ENCODE measurements around the gene SETD3. TPM values are rescaled to one million over a fixed set of nuclear protein-coding genes. Genes with fewer than 3 reads are reported as not detected.

SETD3 gene
- total and polyA plus RNA-seq, 2 donors (not counting 1 experiment from before 2014, with no cell fraction given): 11.0 to 32.1 TPM

DNA sequence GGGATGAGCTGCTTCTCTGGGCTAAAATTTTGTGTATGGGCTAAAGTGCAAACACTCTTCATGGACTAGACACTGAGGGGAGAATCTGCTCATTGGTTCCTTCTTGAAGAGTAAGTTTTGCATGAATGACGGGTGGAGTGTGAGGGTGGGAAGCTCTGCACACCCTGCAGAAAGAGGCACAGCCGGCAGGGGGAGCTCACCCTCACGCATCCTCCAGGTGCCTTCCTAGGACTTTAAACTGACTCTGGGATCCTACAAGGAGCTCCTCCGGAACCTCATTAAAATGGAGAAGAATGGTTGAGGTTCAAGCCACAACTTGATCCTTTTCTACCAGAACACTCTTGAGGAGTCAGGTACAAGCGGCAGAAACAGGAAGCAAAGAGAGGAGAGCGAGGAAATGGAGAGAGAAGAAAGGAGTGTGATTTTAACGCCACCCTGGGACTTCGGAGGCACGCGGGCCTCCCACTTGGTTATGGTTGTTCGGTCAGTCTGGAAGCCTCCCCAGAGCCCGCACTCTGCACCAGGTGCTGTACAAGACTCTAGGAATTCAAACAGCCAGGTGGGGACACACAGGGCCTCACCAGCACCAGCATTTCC is 87.5 kb downstream of the SETD3 start:
- 71% methylated on average over 5 of the region's 12 CpGs for WGBS (ENCODE audit: insufficient coverage)
- Mint-ChIP-seq H3K4me1 (peaks cover 6% of the 10 kb centered on the region), H3K4me3 (no peak overlapping the region), H3K27ac (no peak overlapping the region), H3K9me3 (ENCODE audit: insufficient read depth) (no peaks in the 10 kb centered on the region), H3K27me3 (no peaks in the 10 kb centered on the region)
- ATAC-seq (ENCODE audit: low read depth): no peak
- H3K79me2 ChIP-seq (ENCODE audit: control insufficient read depth, insufficient read depth, low read length): no peaks in the 10 kb centered on the region
- TF ChIP-seq EZH2 (IDR thresholded peaks at IDR 0.05; ENCODE audit: borderline replicate concordance, insufficient read depth, low read depth, low read length, poor library complexity, severe bottlenecking): no peak
- TF ChIP-seq, protein P1, sequence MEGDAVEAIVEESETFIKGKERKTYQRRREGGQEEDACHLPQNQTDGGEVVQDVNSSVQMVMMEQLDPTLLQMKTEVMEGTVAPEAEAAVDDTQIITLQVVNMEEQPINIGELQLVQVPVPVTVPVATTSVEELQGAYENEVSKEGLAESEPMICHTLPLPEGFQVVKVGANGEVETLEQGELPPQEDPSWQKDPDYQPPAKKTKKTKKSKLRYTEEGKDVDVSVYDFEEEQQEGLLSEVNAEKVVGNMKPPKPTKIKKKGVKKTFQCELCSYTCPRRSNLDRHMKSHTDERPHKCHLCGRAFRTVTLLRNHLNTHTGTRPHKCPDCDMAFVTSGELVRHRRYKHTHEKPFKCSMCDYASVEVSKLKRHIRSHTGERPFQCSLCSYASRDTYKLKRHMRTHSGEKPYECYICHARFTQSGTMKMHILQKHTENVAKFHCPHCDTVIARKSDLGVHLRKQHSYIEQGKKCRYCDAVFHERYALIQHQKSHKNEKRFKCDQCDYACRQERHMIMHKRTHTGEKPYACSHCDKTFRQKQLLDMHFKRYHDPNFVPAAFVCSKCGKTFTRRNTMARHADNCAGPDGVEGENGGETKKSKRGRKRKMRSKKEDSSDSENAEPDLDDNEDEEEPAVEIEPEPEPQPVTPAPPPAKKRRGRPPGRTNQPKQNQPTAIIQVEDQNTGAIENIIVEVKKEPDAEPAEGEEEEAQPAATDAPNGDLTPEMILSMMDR (IDR thresholded peaks at IDR 0.05): peak; percentile 62
- H3K4me2 ChIP-seq (replicated peaks; ENCODE audit: low read depth, low read length, poor library complexity, severe bottlenecking): no peak overlapping the region
- H3K27me3 ChIP-seq (replicated peaks in 1 of 4; ENCODE audit: control extremely low read depth in 1 of 4, control insufficient read depth in 3 of 4, insufficient read depth in 4 of 4, low read length in 3 of 4): no peaks in the 10 kb centered on the region
- no peak overlapping the region for H2AFZ ChIP-seq (ENCODE audit: insufficient read depth, low read depth, low read length, poor library complexity, severe bottlenecking)
- no peak overlapping the region for H3K9ac ChIP-seq (ENCODE audit: low read length)
- ChIA-PET POLR2A (no interaction called here), CTCF (interaction anchor here (0.9 to 9.5 kb wide), 7 partner anchors 9 to 235 kb away, joined by 3 to 70 read pairs (median 5); no protein-coding TSS in a partner anchor)
- H3K4me3 ChIP-seq (ENCODE audit: control extremely low read depth in 1 of 5, extremely low read depth in 1 of 5, insufficient read depth in 1 of 5, low read depth in 2 of 5, low read length in 4 of 5): no peak overlapping the region
- intact Hi-C loops (cut with micrococcal nuclease): loop anchor here (1.0 kb wide), 1 partner anchor 22 kb away; no protein-coding TSS in a partner anchor
- peaks cover 0 to 10% of the 10 kb centered on the region in 2 experiments for H3K36me3 ChIP-seq (replicated peaks in 1 of 2; ENCODE audit: control extremely low read depth in 1 of 2, control insufficient read depth in 1 of 2, extremely low read depth in 1 of 2, insufficient read depth in 2 of 2, low read length in 1 of 2)
- H3K27ac ChIP-seq (ENCODE audit: low read length in 2 of 2): no peak overlapping the region
- H3K9me3 ChIP-seq (ENCODE audit: control extremely low read depth in 1 of 3, control insufficient read depth in 2 of 3, insufficient read depth in 1 of 3, low read length in 2 of 3): no peaks in the 10 kb centered on the region
- no peaks in the 10 kb centered on the region for H4K20me1 ChIP-seq (ENCODE audit: control insufficient read depth, insufficient read depth, low read length, poor library complexity, severe bottlenecking)
- DNase-seq: peak; percentile 19
- peaks cover 0 to 5% of the 10 kb centered on the region in 2 donors for H3K4me1 ChIP-seq (ENCODE audit: control insufficient read depth in 2 of 2, insufficient read depth in 2 of 2, low read length in 2 of 2)

DNA sequence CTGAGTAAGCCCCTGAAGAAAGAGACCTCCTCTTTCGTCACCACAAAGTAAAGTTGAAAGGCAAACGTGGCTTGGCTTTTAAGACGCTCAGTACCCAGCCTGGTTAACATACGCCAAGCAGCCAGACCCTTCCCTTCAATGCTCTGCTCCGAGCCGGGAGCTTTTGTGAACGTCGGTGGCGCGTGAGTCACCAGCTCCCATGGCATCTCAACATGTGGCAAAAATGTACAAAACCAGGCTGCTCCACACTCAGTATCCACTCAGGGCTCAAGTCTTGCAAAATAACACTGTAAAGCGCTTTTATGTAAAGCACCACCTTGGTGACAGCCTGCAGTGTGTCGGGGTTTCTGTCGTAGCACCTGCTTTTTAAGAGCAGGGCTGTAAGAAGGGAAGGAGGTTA is 89.0 kb downstream of the SETD3 start:
- ChIA-PET POLR2A (no interaction called here), CTCF (interaction anchor here (1.0 to 9.5 kb wide), 3 partner anchors 10 to 26 kb away, joined by 3 to 70 read pairs (median 4); no protein-coding TSS in a partner anchor)
- Mint-ChIP-seq H3K27ac (no peak overlapping the region), H3K4me3 (no peak overlapping the region), H3K4me1 (peaks cover 7% of the 10 kb centered on the region), H3K27me3 (peaks cover 6% of the 10 kb centered on the region), H3K9me3 (ENCODE audit: insufficient read depth) (no peaks in the 10 kb centered on the region)
- H3K27me3 ChIP-seq (replicated peaks in 1 of 4; ENCODE audit: control extremely low read depth in 1 of 4, control insufficient read depth in 3 of 4, insufficient read depth in 4 of 4, low read length in 3 of 4): peaks cover 0 to 2% (median 0%) of the 10 kb centered on the region in 4 experiments
- H3K27ac ChIP-seq (ENCODE audit: low read length in 2 of 2): no peak overlapping the region
- H3K4me1 ChIP-seq (ENCODE audit: control insufficient read depth in 2 of 2, insufficient read depth in 2 of 2, low read length in 2 of 2): peaks cover 0 to 5% of the 10 kb centered on the region in 2 donors
- H2AFZ ChIP-seq (ENCODE audit: insufficient read depth, low read depth, low read length, poor library complexity, severe bottlenecking): no peak overlapping the region
- peaks cover 0 to 5% of the 10 kb centered on the region in 2 experiments for H3K36me3 ChIP-seq (replicated peaks in 1 of 2; ENCODE audit: control extremely low read depth in 1 of 2, control insufficient read depth in 1 of 2, extremely low read depth in 1 of 2, insufficient read depth in 2 of 2, low read length in 1 of 2)
- ATAC-seq (ENCODE audit: low read depth): no peak
- no peaks in the 10 kb centered on the region for H3K9me3 ChIP-seq (ENCODE audit: control extremely low read depth in 1 of 3, control insufficient read depth in 2 of 3, insufficient read depth in 1 of 3, low read length in 2 of 3)
- intact Hi-C loops (cut with micrococcal nuclease): no loop called here
- H3K79me2 ChIP-seq (ENCODE audit: control insufficient read depth, insufficient read depth, low read length): no peaks in the 10 kb centered on the region
- H3K9ac ChIP-seq (ENCODE audit: low read length): no peak overlapping the region
- no peak for TF ChIP-seq EZH2 (IDR thresholded peaks at IDR 0.05; ENCODE audit: borderline replicate concordance, insufficient read depth, low read depth, low read length, poor library complexity, severe bottlenecking)
- TF ChIP-seq, protein P1 (IDR thresholded peaks at IDR 0.05): no peak
- H3K4me3 ChIP-seq (ENCODE audit: control extremely low read depth in 1 of 5, extremely low read depth in 1 of 5, insufficient read depth in 1 of 5, low read depth in 2 of 5, low read length in 4 of 5): no peak overlapping the region
- no peaks in the 10 kb centered on the region for H4K20me1 ChIP-seq (ENCODE audit: control insufficient read depth, insufficient read depth, low read length, poor library complexity, severe bottlenecking)
- DNase-seq: no peak
- no peak overlapping the region for H3K4me2 ChIP-seq (replicated peaks; ENCODE audit: low read depth, low read length, poor library complexity, severe bottlenecking)
- WGBS (ENCODE audit: insufficient coverage): 89% methylated on average over 12 of the region's 13 CpGs
